GM15510 (cell line): ENCODE data around the gene BPIFB2.

Experiments used
- POLR2A ChIP-seq: IDR thresholded peaks from 3 replicates; pipeline ENCODE4 v1.6.1; 2011; ENCODE audit warnings: borderline replicate concordance; ENCODE audit not compliant: insufficient read length; ENCODE audit errors: extremely low read depth

Gene BPIFB2

DNA sequence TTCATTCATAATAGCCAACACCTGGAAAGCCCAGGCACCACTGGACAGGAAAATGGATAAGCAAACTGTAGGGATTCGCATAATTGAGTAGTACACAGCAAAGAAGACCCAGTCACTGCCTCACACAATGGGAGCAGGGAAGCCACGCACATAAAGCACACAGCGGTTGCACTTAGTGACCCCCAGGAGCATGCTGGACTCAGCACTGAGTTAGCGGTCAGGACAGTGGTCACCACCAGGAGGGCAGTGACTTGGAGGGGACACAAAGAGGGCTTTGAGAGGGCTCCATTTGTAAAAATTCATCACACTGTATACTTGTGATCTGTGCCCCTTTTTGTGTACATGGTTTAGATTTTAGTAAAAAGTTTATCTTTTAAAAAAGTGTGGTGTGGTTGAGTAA lies 43.8 kb downstream of the BPIFB2 start:
- TF ChIP-seq POLR2A = no peak

DNA sequence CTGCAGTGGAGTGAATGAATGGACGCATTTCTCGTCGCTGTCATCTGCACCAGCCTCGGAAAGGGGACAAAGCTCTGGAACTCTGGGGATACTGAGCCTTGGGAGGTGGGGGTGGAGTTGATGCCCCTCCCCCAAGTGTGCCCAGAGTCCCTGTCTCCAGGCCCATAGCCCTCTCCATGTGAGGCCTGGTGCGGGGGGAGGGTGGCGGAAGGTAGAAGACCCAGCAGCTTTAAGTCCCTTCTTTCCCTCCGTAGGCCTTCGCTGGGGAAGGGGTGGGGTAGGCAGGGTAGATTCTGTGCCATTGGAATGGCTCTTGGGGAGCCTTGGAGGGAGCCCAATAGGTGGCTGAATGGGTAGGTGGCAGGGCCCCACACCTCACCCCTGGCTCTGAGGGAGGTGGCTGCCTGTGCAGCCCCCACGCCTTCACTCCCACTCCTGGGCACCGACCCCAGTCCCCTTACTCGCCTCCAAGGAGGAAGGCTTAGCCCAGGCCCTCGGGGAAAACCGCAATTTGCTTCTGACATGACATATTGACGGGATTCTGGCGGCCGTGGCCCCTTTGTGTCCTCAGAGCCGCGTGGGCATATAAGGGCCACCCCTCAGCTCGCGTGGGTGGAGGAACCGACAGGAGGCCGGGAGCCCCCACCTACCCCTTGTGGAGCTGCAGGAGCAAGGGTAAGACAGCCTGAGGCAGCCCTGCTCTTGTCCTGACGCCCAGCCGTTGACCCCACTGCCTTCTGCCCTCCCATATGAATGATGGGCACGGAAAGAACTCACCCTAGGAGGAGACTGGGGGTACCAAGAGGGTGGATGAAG lies 46.0 kb downstream of the BPIFB2 start, which contains the start of gene BPIFB3:
BPIFB3 (plus strand) TSS at position 613 of the 816 bp plus-strand sequence. CDS start 1,533 bp downstream, outside the sequence.
- no peak for TF ChIP-seq POLR2A

DNA sequence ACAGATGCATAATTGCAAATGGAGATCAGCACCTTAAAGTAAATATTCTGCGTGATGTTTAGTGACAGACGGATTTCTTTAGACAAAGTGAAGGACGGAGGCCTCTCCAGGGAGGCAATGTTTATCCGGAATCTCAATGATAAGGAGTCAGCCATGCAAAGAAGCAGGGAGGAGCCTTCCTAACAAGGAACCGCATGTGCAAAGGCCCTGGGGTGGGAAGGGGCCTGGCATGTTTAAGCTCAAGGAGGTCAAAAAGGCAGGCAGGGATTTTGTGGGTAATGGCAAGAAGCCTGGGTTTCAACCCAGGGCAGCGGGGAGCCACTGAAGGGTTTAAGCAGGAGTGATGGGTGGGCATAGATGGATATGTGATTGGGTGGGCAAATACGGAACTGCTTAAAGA lies 46.9 kb downstream of the BPIFB2 start:
- no peak for TF ChIP-seq POLR2A

DNA sequence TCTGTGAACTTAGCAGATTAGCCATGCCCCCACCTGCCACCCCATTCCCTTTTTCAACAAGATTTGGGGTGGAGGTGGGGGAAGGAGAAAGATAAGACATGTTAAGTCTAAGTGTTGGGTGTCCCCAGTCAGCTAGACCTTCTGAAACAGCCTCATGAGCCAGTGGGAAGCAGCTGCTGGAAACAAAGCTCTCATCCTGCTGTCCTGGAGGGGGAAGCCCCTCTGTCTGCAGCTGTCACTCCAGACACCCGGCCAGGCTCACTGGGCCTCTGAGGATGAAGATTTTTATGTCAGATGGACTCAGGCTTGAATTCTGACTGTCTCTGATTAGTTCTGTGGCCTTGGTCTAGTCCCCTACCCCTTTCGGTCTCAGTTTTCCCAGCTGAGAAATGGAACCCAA lies 47.3 kb downstream of the BPIFB2 start:
- TF ChIP-seq POLR2A = no peak

DNA sequence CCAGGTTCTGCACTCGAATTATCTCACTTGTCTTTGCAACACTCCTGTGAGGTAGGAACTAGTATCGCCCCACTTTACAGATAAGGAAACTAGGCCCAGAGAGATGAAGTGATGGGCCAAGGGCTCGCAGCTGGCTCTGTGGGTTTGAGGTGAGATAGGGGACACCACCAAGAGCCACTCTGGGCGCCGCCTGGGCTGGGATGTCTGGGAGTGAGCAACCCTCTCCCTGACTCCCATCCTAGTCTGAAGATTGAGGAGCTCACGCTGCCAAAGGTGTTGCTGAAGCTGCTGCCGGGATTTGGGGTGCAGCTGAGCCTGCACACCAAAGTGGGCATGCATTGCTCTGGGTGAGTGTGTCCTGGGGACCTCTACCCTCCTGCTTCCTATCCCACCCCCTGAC lies 51.6 kb downstream of the BPIFB2 start:
- no peak for TF ChIP-seq POLR2A

DNA sequence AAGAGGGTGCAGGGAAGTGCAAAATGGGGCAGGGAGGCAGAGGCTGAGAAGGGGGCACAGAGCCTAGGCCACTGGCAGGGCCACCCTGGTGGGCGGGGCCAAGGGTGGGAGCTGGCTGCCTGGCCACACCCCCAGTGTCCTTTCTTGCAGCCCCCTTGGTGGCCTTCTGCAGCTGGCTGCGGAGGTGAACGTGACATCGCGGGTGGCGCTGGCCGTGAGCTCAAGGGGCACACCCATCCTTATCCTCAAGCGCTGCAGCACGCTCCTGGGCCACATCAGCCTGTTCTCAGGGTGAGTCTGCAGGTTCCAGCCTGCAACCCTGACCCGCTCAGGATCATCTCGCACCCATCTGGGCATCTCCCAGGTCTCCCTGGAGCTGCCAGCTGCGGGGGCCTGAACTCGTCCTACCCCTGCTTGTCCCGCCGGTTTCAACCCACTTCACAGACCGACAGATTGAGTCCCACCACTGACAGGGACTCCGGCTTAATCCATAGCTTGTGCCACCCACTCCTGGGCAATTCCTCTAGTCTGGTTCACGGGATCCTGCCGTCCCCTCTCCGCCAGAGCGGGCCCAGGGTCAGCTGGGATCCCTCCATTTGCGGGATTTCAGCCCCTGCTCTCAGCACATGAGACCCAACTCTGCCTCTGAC lies 52.4 kb downstream of the BPIFB2 start:
- TF ChIP-seq POLR2A = no peak

DNA sequence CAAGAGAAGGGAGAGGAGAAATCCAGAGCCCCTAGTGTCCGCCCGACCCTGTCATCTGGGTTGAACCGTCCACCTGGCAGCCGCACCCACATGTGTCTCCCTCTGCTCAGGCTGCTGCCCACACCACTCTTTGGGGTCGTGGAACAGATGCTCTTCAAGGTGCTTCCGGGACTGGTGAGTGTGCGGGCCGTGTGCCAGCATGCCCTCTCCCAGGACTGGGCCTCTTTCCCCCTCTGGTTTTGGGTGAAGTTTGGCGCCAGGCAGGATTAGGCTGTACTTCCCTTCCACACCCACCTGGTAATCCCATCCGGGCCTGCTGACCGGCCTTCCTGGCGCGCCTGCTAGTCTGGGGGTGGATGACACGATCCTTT lies 54.1 kb downstream of the BPIFB2 start:
- TF ChIP-seq POLR2A = no peak

DNA sequence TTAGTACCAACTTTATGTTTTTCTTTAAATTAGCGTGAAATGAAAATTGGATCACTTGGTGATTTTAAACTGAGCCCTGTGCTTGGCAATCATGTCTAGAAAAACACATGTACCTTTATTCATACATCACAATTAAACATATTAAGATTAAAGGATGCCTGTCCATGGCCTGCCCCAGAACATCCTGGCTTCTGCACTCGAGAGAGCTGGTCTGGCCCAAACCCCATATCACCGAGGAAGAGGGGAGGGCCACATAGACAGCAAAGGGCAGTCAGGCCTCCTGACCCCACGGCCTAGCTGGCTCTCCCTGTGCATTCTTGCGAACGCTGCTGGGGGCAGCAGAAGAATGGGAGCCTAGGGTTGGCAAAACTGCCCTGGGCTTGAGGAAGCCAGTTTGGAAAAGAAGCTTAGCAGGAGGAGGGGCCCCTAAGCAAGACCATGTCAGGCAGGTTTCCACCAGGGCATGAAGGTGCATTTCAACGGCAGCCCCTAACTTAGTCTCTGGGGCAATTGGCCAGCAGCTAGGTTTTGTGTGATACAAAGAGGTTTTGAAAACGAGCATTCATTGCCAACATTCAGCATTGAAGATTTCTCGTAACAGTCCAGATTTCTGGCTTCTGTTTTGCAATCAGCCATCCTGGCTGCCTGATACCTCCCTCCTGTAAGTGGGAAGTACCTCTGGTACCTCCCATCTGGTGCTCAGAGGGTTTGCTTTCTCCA lies 54.8 kb downstream of the BPIFB2 start:
- TF ChIP-seq POLR2A = no peak

DNA sequence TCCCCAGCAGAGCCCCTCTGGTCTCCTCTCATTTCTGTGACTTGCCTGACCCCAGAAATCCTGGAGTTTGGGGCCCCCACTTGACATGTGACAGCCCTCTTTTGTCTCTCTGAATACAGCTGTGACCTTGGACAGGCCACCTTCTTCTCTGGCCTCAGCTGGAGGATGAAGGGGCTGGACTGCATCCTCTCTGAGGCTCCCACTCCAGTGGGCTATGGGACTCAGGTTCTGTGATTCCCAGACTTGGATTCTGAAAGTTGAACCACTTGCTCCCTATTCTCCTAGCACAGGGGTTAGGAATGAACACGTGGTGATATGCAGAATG lies 55.3 kb downstream of the BPIFB2 start:
- TF ChIP-seq POLR2A = no peak

DNA sequence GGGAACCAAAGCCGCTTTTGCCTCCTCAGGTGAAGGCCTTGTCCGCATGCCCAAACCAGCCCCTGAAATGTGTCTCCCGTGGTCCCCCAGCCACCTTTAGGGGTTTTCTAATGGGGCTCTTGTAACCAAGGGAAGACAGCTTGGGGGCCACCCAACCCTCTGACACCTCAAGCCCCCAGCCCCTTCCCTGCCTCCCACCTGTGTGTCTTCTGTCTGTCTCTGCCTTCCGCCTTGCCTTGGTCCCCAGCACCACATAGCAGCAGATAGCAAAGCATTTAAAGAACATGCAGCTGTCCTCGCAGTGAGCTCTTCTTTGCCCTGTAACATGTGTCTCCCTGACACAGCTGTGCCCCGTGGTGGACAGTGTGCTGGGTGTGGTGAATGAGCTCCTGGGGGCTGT lies 55.8 kb downstream of the BPIFB2 start:
- TF ChIP-seq POLR2A = no peak

DNA sequence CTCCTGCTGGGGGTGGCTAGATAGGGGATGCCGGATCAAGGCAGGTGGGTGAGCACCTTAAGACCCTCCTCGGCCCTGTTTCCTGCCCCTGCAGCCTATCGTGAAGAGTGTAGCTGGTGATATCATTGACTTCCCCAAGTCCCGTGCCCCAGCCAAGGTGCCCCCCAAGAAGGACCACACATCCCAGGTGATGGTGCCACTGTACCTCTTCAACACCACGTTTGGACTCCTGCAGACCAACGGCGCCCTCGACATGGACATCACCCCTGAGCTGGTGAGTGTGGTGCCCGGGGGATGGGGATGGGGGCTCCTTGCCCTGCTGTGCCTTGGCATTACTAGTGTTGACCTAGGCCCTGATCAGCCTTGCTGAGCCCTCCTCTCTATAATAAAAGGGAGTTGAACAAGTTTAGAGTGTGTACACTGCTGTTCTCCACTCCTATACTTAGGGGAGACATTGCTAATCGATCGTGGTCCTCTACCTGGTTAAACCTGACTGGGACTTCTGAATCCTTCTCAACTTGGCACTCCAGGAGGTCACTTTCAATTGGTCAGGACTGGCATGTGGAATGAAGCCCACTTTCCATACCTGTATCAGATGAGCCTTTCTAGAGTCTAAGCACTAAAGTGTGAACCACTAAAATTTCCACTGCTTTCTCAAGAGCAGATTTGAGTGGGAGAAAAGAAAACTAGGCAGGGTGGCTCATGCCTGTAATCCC lies 57.2 kb downstream of the BPIFB2 start:
- TF ChIP-seq POLR2A = no peak

DNA sequence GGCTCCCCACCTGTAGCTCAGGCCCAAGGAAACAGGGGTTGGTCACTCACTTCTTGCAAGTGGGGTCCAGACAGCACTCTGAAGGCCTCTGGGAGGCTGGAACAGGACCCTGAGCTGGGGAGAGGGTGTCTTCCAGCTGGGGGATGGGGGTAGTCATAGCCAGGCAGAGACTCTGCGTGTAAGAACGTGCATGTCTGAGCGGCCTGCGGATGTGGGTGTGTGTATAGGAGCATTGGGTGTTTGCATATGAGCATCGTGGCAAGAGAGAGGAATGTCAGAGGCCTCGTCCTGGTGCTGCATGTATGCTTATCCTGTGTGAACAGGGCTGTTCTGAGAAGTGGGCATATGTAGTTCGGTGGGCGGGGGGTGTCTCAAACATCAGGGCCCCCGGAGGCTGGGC lies 58.3 kb downstream of the BPIFB2 start:
- TF ChIP-seq POLR2A = no peak

DNA sequence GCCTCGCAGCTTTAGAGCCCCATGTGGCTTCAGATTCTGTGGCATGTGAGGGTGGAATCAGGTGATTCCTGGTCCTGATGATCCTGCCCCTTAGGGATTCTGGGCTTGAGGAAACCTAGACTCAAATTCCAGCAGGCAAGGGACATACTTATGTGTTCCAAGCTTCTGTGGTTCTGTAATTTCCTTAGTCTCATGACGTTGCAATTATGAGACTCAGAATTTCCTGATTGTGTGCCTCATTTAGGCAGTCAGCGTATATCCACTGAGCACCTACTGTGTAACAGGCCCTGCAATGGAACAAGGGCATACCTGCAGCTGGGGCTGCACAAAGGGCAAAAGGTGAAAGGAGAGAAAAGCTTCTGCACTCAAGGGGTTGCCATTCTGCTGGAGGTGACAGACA lies 60.3 kb downstream of the BPIFB2 start:
- TF ChIP-seq POLR2A = no peak

DNA sequence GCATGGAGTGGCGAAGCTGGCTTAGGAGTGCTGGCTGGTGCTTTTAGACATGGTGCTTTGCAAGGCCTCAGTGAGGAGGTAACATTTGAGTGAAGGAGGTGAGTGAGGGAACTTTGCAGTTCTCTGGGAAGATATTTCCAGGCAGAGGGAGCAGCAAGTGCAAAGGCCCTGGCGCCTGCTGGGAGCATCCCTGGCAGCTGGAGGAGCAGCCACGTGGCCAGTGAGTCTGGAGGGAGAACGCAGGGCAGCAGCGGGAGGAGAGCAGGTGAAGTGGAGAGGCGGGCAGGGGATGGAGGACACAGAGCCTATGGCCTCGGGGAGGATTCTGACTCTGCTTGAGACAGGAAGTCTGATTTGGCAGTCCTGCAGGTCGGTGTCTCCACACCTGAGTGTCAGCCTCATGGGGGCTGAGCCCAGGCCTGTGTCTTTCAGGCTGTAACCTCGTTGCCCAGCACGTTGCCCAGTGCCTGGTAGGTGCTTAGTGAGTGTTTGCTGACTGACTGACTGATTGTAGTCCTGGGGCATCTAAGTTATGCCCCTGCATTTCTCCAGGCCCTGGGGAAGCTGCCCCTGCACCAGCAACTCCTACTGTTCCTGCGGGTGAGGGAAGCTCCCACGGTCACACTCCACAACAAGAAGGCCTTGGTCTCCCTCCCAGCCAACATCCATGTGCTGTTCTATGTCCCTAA lies 60.9 kb downstream of the BPIFB2 start:
- no peak for TF ChIP-seq POLR2A

DNA sequence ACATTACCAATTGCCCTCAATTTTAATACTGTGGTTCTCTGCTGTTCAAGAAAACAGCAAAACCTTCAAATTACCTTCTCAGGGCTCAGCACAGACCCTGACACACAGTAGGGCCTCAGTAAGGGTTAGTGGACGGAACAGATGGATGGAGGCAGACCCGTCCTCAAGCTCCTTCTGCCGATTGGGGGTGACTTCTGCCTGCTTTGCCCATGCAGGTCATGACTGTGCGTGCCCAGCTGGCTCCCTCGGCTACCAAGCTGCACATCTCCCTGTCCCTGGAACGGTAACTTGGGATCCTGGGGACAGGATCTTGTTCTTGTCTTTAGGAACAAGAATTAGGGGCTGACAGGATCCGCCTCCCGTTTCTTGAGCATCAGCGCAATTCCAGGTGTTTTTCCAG lies 62.2 kb downstream of the BPIFB2 start:
- TF ChIP-seq POLR2A = no peak
